ENCODE measurements around the gene SLC66A2. TPM values are rescaled to one million over a fixed set of nuclear protein-coding genes. Genes with fewer than 3 reads are reported as not detected.

SLC66A2 gene
- polyA plus RNA-seq, 5 donors, result 14.7 to 30.0 (median 20.8) TPM

- no peak for DNase-seq
These were observed 1.6 kb upstream of the SLC66A2 start for GRCh38 chr18:79952996-79953559.

- no peak for DNase-seq
These were observed 1.1 kb upstream of the SLC66A2 start for GRCh38 chr18:79952456-79952995.

- no peak for DNase-seq
These were observed 725 bp downstream of the SLC66A2 start for GRCh38 chr18:79950515-79951341.

- DNase-seq, result no peak
These were observed 1.6 kb downstream of the SLC66A2 start for GRCh38 chr18:79949697-79950487.

GRCh38 chr18:79948719-79949411 is 2.6 kb downstream of the SLC66A2 start:
- DNase-seq, result no peak

- DNase-seq, result no peak
These were observed 3.4 kb downstream of the SLC66A2 start for GRCh38 chr18:79947881-79948610.

- DNase-seq, result no peak
These were observed 4.2 kb downstream of the SLC66A2 start for GRCh38 chr18:79947054-79947755.

- no peak for DNase-seq
These were observed 6.1 kb downstream of the SLC66A2 start for GRCh38 chr18:79945118-79946042.

GRCh38 chr18:79944746-79945117 is 6.7 kb downstream of the SLC66A2 start:
- DNase-seq, result no peak

- DNase-seq, result no peak
These were observed 7.2 kb downstream of the SLC66A2 start for GRCh38 chr18:79944126-79944731.

- DNase-seq, result no peak
These were observed 7.8 kb downstream of the SLC66A2 start for GRCh38 chr18:79943608-79944125.

GRCh38 chr18:79942786-79943607 is 8.5 kb downstream of the SLC66A2 start:
- no peak for DNase-seq

- no peak for DNase-seq
These were observed 9.2 kb downstream of the SLC66A2 start for GRCh38 chr18:79942211-79942610.

- DNase-seq, result no peak
These were observed 9.9 kb downstream of the SLC66A2 start for GRCh38 chr18:79941473-79942119.

GRCh38 chr18:79940814-79941472 is 10.5 kb downstream of the SLC66A2 start:
- DNase-seq, result no peak

GRCh38 chr18:79940126-79940813 is 11.2 kb downstream of the SLC66A2 start:
- DNase-seq, result no peak
